Stimulated activated CD8-positive, alpha-beta memory T cell treated with anti-CD3 and anti-CD28 coated beads, Interleukin-7, amount 100 ng/mL, for 48 hours (primary cell): Measurements from ENCODE around the gene JAML.

Source experiments
- DNase-seq, 2 donors: peaks; one replicate each; pipeline ENCODE4 v3.0.0-alpha.2; 2020; ENCODE audit warnings: low read depth in 1 of 2; ENCODE audit errors: extremely low read depth in 1 of 2

Gene JAML, protein sequence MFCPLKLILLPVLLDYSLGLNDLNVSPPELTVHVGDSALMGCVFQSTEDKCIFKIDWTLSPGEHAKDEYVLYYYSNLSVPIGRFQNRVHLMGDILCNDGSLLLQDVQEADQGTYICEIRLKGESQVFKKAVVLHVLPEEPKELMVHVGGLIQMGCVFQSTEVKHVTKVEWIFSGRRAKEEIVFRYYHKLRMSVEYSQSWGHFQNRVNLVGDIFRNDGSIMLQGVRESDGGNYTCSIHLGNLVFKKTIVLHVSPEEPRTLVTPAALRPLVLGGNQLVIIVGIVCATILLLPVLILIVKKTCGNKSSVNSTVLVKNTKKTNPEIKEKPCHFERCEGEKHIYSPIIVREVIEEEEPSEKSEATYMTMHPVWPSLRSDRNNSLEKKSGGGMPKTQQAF

DNA sequence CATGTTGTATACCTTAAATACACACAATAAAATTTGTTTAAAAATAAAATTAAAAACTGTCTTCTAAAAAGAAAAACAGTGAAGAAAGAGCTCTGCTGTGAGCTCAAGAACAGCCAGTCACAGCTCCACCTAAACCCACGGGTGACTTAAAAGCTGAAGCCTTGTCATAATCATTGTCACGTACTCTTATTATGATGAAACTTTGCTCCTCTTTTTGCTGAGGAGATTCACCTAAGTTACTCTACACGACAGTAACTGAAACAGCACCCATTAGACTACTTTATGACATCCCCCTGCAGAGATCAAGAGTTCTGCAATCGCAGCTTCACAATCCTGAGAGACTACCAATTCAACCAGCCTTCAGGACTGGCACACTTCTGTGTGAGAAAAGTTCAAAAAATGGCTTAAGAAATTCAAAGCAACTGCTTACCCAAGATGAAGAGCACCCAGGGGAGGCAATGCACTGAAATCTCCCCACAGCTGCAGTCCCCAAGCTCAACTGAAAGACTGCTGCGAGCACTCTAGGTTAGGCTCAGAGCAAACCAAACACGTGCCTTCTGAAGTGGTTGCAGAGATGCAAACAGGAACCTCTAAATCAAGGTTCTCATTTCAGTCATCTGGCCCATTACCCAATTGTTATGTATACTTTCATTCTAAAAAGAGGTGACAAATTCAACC, at the start of gene JAML:
Gene JAML, minus strand, starts transcription at position 501 of the 678 bp plus-strand sequence. CDS start 10,145 bp downstream, outside the sequence.
- DNase-seq: no peak

DNA sequence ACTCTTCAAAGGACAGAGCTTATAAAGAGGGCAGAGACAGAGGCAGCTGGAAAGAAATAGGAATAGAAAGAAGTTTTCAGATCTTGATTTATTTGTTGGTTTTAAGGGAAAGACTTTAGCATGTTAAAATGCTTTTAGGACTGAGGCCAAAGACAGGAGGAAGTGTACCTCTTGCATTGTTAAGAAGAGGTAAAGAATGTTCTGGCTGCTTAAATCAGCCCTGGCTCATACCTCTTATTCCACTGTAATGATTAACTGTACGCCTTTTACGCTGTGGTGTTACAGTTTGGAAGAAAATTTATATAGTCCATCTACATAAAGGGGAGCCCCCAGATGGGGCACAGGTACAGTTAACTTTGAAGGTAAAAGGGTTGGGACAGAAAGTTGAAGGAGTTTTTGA, 49.4 kb upstream of the JAML start:
- DNase-seq: no peak

DNA sequence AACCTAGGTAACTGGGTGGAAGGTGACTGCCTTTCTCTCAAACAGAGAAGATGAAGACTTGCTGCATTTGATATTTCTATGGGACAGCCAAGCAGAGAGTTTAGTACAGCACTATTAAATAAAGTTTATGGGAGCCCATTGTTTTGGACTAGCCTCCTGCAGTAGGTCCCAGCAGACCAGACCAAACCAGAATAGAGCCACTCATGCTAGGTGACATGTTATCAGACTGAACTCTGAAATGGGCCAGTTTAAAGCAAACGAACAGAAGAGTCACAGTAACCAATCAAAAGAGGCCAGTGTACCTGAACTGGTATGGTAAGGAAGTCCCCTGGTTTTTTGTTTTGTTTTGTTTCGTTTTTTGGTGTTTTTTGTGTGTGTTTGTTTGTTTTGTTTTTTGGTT, 47.2 kb upstream of the JAML start:
- DNase-seq: no peak

DNA sequence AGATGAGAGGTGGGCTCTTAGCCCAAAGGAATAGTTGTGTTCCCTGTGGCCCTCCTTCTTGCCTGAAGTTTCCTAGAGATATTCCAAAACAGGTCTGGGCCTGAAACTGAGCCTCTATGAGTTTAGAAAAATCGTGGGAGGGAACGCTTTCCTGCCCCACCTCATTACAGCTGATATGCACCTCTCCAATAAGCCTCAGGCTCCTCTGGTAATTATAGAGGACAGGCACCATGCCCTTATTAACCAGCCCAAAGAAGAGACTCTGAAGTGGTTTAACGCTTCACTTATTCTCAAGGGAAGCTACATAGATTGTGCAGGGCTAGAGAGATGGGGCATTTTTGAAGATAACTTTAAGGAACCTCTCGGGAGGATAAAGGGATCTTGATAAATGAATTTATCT, 42.7 kb upstream of the JAML start:
- no peak for DNase-seq

DNA sequence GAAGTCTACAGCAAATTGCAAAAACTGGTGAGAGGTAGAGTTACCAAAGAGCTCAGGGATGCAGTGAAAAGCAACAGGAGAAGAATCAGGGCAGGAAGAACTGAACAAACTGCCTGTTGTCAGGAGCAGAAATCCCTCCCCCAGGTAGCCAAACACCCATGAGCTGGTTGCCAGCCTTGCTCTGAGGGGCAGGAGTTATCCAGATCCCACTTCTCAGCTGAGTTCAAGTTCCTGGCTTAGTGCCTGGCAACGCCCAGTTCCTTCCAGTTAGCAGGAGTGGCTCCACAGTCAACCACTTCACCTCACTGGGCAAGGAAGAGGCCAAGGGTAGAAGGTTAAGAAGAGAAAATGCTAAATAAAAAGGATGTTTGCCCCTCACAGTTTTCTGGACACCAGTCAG, 41.1 kb upstream of the JAML start:
- no peak for DNase-seq

DNA sequence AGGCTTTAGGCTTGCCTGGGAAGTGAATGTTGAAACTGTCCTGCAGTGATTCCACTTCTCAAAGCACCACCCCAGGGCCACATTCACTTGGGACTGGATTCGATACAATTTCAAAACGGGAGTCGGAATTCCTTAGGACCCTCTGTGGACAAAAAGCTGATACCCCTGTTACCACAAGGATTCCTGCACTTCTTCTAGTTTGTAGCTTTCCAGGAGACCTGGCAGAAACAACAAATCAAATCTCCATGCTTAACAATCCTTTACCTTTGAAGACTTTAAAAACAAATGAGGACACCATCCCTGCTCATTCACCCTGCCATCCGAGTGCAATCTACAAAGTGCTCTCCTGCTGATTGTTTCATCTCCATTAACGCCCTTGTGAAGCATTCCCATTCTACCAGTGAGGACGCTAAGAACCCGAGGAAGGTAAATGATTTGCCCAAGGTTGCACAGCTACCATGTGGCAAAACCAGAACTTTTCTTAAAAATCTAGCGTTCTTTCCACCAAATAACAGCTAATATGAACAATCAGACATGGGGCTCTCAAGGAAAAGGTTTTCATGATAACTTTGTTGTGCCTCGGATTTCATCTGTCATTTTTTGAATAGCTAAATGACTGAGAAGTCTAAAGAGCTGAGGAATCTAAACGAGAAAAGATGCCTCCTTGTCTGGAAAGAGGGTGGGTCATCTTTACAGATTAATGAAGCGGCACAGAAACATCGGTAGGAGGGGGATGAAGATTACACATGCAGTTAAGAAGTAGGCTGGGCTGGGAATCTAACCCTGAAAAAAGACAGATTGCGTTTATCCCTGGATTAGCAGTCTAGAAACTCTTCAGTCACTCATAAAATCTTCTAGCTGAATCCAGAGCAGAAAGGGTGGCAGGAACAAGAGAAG, 40.0 kb upstream of the JAML start:
- no peak for DNase-seq

DNA sequence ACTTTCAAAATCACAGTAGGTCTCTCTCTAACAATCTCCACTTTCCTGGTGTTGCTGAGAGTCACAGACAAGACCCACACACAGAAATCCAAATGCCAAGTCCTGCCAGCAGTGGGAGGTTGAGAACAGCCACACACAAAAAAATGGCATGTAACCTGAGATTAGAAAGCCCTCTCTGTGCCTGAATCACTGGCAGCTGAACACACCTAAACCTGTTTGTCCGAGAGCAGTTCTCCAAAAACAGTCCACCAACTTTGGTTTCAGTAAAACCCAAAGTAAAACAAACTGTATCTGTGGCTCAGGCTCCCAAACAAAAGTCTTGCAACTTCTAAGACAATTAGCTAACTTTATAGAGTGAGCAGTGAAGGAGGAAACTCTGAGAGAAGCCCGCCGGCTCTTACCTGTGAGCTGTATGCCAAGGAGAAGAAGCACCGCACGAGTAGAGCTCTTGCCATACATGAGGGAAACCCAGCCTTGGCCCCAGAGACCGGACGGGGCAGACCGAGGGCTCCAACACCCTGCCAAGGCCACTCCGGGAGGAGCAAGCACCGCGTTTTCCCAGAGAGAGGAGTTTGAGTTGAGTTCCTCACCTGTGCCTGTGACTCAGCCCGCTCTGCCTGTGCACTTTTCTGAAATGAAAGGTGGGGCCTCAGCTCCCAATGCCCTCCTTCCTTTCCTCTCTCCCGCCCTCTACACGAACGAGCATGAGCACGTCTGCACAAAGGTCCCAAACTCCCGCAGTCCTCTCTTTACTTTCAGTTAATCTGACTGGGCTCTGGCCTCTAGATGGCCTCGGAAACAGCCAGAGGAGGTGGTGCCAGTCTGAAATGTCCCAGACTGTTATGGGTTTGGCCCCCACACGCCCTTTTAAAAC, 39.1 kb upstream of the JAML start, which contains the start of gene MPZL2:
Gene MPZL2, minus strand, starts transcription at position 603 of the 874 bp plus-strand sequence. Its CDS starts 144 bp downstream, at position 459.
- no peak for DNase-seq

DNA sequence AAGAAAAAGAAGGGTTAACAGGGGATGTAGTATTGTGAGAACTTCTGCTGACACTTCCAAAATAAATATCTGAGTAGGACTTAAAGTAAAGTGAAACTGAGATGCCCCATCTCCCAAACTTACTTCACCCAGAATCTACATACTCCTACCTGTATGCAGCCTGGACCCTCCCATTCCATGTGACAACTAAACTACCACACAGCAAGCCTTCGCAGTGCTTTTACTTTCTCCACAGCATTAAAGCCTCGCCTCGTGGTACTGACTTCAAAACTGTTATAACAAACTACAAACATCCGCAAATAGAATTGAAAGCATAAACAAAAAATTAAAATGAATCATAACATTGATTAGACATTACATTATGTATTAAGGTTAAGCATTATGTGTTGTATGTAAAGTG, 38.3 kb upstream of the JAML start:
- DNase-seq: no peak

DNA sequence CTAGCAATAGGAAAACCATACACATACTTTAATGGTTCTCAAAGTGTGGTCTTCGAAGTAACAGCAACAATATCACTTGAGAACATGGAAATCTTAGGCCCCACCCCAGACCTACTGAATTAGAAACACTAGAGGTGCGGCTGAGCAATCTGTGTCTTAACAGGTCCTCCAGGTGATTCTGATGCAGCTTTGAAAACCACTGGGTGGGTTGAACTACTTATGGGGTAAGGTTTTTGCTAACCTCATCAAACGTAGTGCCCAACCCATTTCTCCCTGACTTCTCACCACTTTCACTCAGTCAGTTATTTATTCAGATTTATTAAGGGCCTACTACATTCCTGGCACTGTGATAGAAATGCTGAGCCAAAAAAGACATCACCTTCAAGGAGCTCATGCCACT, 35.5 kb upstream of the JAML start:
- no peak for DNase-seq

DNA sequence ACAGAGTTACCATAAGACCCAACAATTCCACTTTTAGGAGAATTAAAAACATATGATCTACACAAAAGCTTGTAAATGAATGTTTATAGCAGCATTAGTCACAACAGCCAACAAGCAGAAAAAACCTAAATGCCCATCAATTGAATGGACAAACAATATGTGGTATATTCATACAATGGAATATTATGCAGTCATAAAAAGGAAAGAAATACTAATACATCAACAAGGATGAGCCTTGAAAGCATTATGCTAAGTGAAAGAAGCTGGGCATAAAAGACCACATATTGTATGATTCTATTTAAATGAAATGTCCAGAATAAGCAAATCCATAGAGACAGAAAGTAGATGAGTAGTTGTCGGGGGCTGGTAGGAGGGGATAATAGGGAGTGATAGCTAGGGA, 34.3 kb upstream of the JAML start:
- no peak for DNase-seq

DNA sequence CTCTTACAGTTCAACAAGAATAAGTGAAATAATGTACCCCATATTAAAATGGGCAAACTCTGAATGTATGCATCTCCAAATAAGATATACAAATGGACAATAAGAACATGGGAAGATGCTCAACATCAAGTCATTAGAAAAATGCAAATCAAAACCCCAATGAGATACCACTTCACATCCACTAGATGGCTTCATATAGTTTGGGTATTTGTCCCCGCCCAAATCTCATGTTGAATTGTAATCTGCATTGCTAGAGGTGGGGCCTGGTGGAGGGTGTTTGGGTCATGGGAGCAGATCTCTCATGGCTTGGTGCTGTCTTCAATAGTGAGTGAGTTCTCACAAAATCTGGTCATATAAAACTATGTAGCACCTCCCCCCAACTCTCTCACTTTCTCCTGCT, 33.6 kb upstream of the JAML start:
- no peak for DNase-seq

DNA sequence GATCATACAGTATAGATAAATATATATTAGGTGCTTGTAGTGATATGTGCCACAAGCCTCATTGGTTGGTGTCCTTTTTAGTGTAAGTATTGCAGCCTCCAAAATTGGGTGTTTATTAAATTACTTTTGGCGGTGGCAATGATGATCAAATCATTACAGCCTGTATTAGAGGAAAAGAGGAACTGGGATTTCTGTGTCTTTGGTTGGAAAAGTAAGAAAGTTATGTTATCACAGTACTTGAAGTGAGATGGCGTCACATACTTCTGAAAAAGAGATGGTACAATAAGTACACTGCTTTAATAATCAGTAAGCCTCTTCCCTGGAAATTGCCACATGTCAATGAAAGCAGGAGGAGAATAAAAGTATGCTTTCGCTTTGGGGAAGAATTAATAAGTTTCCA, 27.9 kb upstream of the JAML start:
- no peak for DNase-seq

DNA sequence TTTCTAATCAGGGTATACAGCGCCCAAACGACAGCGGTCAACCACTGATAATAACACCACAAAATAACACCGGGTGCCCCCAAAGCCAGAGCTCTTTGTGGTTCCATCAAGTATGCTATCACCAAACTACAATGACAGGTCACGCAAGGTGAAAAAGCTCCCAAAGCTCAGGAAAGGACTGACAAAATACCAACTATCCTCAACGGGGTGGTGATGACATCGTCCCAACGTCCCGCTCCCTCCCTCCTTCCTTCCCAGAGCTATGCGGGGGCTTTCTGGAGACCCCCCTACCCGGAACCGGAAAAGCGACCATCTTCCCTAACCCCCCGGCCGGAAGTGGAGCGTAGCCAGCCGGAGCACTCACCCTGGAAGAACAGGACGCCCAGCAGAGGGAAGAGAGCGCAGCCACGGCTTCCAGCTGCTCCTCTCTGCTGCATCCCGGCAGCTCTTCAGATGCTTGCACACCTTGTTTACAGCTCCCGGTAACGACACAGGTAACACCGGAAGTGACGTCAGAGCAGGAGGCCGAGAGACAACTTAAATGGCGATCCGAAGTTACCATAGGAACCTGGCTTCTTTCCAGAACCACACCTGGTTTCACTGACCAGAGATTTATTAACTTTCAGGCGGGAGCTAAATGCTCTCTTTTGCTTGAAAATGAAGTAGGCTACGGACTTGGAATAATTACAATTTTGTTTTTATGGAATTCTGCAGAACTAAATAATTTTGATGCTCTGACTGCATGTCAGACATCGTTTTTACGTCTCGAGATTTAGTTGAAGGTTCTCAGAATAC, 27.2 kb upstream of the JAML start, which contains the start of gene MPZL3:
Gene MPZL3, minus strand, starts transcription at position 508 of the 795 bp plus-strand sequence. Its CDS starts 71 bp downstream, at position 437.
- DNase-seq: peak; percentile 59 to 76

DNA sequence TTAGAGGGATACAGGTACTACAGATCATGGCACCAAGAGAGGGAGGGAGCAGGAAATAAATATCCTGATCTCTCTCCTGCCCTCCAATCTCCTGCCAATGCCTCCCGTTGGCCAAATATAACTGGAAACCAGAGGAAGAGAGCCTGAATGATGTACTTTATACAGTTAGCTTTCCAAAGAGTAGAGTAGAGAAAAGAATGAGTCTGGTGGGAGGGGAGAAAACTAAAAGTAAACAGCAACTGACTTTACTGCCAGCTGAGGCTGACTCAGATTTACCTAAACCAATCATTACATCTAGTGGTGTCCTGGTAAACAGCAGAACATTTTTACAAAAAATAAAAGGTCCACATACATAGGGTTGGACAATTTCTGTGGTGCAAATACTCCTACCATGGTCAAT, 22.2 kb upstream of the JAML start:
- DNase-seq: no peak

DNA sequence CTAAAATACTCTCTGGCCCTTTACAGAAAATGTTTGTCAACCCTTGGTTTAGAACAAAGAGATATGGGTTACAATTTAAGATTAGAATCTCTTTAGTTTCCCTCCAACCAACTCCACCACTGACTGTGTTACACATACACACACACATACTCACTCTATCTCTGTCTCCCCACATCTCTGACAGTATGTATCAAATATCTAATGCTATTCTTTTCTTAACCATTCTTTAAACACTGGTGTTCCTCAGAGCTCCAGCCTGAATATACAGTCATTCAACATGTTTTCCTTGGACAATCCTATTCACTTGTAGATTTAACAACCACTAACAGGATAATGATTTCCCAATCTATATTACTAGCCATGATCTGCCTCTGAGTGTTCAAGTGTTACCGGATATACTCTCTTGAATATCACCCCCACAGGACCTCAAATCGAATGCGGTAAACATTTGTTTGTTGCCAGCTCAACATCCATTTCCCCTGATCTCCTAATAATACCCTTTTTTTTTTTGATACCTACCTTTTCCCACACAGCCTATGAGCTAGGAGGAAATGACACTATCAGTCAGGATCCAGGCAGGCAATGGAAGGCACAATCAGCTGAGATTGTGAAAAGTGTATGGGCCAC, 21.2 kb upstream of the JAML start:
- DNase-seq: no peak

DNA sequence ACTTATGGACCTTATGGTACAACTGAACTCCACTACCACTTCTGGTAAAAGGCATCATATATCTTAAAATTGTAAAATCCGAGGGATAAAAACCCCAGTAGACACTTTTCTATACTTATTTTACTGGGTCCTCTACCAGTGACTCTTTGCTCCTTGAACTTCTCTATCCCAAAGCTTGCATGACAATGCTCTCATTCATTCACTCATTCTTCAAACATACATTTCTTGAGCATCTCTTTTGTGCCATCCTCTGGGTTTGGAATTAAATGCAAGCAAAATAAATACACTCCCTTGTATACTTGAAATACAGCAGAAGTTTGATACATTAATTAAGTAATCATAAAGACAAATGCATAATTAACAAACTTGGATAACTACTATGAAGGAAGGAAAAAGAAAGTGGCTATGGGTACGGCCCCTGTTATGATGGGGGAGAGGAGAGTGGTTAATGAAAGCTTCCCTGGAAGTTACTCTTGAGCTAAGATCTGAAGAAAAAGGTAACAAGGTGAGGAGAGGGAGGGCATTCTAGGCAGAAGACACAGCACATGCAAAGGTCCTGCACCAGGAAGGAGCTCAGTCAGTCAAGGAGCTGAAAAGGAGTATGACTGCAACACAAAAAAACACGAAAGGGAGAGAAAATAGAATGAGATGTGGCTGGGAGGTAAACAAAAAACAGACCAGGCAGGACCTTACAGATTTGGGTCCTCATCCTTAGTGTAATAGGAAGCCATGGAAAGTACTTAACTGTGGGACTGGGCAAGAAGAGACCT, 19.4 kb upstream of the JAML start:
- DNase-seq: no peak

DNA sequence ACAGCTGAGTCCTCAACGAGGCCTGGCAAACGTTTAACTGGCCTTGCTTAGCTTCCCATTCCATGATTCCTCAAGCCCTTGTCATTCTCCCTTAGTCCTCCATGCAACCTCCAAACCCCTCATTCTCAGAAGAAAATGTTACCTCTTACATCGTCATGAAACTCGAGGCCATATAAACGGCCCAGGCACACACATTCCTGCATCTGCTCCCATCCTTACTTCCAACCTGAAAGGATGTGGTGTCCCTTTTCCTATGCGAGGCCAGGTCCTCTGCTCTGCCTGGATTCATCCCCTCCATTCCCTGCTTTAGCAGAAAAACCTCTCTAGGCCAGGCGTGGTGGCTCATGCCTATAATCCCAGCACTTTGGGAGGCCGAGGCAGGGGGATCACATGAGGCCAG, 18.4 kb upstream of the JAML start:
- no peak for DNase-seq

DNA sequence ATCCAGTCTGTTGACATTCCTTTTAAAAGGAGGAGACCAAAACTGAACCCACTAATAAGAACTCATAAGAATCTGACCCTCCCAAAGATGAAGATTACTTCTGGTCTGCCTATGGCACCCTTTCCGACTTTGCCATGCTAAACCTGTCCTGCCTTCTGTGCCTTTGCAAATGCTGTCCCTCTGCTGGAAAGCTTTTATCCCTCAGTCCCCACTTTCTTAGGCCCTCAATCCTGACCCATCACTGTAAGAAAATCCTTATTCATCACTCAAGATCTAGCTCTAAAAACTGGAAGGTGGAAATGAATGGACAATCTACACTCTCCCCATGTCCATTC, 16.9 kb upstream of the JAML start:
- DNase-seq: no peak
